Endothelial cell of umbilical vein (primary cell): ENCODE results near the gene WDR93. TPM values are rescaled to one million over a fixed set of nuclear protein-coding genes. Genes with fewer than 3 reads are reported as not detected.

Source experiments
- BruUV-seq: library from RNA; stranded (reverse); fragments of 400-500 nt; replicated peaks from 2 replicates; lab custom pipeline; 2021; lab: Mats Ljungman, UMichigan
- CTCF ChIA-PET: fragments of 300-600, 350-600 bp; sonication (Branson Sonifier 250); formaldehyde crosslinking; loops from one replicate; lab custom pipeline; 2021; ENCODE audit warnings: antibody characterized with exemption, inconsistent platforms; lab: Charles Lee
- POLR2A ChIA-PET: fragments of 300-600, 350-600 bp; sonication (Branson Sonifier 250); formaldehyde crosslinking; loops from one replicate; lab custom pipeline; 2021; ENCODE audit warnings: antibody characterized with exemption, inconsistent platforms; lab: Charles Lee
- DNase-seq: peaks from one replicate; pipeline ENCODE4 v3.0.0-alpha.2; 2011; ENCODE audit warnings: low read depth, low spot score
- FAIRE-seq: peaks from 2 replicates; lab custom pipeline; 2011; peaks lifted over from hg19 to GRCh38; lab: Jason Lieb, UNC
- H2AFZ ChIP-seq: 2 replicates; pipeline ENCODE4 v1.6.0; 2012; ENCODE audit warnings: low read depth, low read length, control low read depth, inconsistent platforms
- H3K27ac ChIP-seq: 2 replicates; pipeline ENCODE4 v1.5.1; 2011; ENCODE audit warnings: low read depth, mild to moderate bottlenecking, control low read depth, low read length, moderate library complexity; ENCODE audit not compliant: insufficient read depth
- H3K27me3 ChIP-seq, 2 experiments: 2 replicates each; pipeline versions ENCODE4 v1.6.0 to v1.6.1; 2011; ENCODE audit warnings: low read length in 2 of 2, mixed read lengths in 1 of 2; ENCODE audit not compliant: control insufficient read depth in 2 of 2, insufficient read depth in 2 of 2
- H3K36me3 ChIP-seq, 2 experiments: 2 replicates in 1 of 2; 3 replicates in 1 of 2; pipeline ENCODE4 v1.5.1; 2011; ENCODE audit warnings: low read length in 2 of 2, mild to moderate bottlenecking in 1 of 2, moderate library complexity in 1 of 2; ENCODE audit not compliant: control insufficient read depth in 2 of 2, insufficient read depth in 2 of 2; ENCODE audit errors: extremely low read depth in 1 of 2
- H3K4me1 ChIP-seq: 3 replicates; pipeline ENCODE4 v1.5.1; 2011; ENCODE audit warnings: mild to moderate bottlenecking, low read length; ENCODE audit not compliant: control insufficient read depth, insufficient read depth; ENCODE audit errors: extremely low read depth
- H3K4me2 ChIP-seq: 2 replicates; pipeline ENCODE4 v1.6.1; 2011; ENCODE audit warnings: low read length, control low read depth, mixed read lengths; ENCODE audit not compliant: insufficient read depth
- H3K4me3 ChIP-seq, 3 experiments: fragments of 200-600 bp in 1 of 3; sonication (generic), shearing (Covaris generic) in 1 of 3; replicated peaks in 1 of 3; 2 replicates each; pipeline ENCODE4 v1.5.1; 2011 to 2016; ENCODE audit warnings: control low read depth in 3 of 3, low read length in 3 of 3, mild to moderate bottlenecking in 2 of 3, inconsistent platforms in 1 of 3, low read depth in 1 of 3, moderate library complexity in 1 of 3; ENCODE audit not compliant: insufficient read depth in 1 of 3
- H3K79me2 ChIP-seq: 2 replicates; pipeline ENCODE4 v1.6.0; 2012; ENCODE audit warnings: low read length, inconsistent platforms; ENCODE audit not compliant: control insufficient read depth, insufficient read depth
- H3K9ac ChIP-seq: replicated peaks from 2 replicates; pipeline ENCODE3; 2011; ENCODE audit warnings: low read length, control low read depth; ENCODE audit not compliant: insufficient read depth; ENCODE audit errors: extremely low read depth
- H3K9me1 ChIP-seq: replicated peaks from 3 replicates; pipeline ENCODE4 v1.6.0; 2011; ENCODE audit warnings: mild to moderate bottlenecking, low read length; ENCODE audit not compliant: control insufficient read depth, insufficient read depth; ENCODE audit errors: extremely low read depth
- H3K9me3 ChIP-seq: replicated peaks from 2 replicates; pipeline ENCODE4 v1.5.1; 2012; ENCODE audit warnings: low read length, inconsistent platforms; ENCODE audit not compliant: control insufficient read depth, insufficient read depth
- H4K20me1 ChIP-seq: replicated peaks from 2 replicates; pipeline ENCODE3; 2011; ENCODE audit warnings: mild to moderate bottlenecking, low read length; ENCODE audit not compliant: control insufficient read depth, insufficient read depth; ENCODE audit errors: extremely low read depth
- EZH2 ChIP-seq: IDR thresholded peaks from 2 replicates; pipeline ENCODE4 v1.6.1; 2012; ENCODE audit warnings: borderline replicate concordance, low read depth, mild to moderate bottlenecking, moderate library complexity, low read length, inconsistent platforms; ENCODE audit not compliant: severe bottlenecking
- FOS ChIP-seq: IDR thresholded peaks from 2 replicates; pipeline ENCODE4 v1.6.1; 2011; ENCODE audit warnings: mild to moderate bottlenecking, low read length, moderate library complexity, borderline replicate concordance; ENCODE audit not compliant: insufficient read depth
- GATA2 ChIP-seq: IDR thresholded peaks from 2 replicates; pipeline ENCODE4 v1.7.0; 2011; ENCODE audit warnings: low read depth, mild to moderate bottlenecking, moderate library complexity, mixed read lengths, low read length; ENCODE audit not compliant: insufficient read length, insufficient read depth
- JUN ChIP-seq: IDR thresholded peaks from 2 replicates; pipeline ENCODE4 v1.6.1; 2011; ENCODE audit warnings: borderline replicate concordance, low read depth; ENCODE audit not compliant: insufficient read length, insufficient read depth
- MYC ChIP-seq: IDR thresholded peaks from one replicate; pipeline ENCODE4 v1.6.1; 2011; ENCODE audit warnings: mild to moderate bottlenecking, low read depth, low read length
- POLR2A ChIP-seq: IDR thresholded peaks from 2 replicates; pipeline ENCODE4 v1.6.1; 2012; ENCODE audit warnings: low read depth, mild to moderate bottlenecking, control low read depth, low read length
- POLR2AphosphoS5 ChIP-seq: IDR thresholded peaks from 2 replicates; pipeline ENCODE4 v1.6.1; 2012; ENCODE audit warnings: low read depth, mild to moderate bottlenecking, control low read depth, low read length, moderate library complexity; ENCODE audit not compliant: insufficient read depth
- dilution Hi-C: fragments of 300-500 bp; cut with MboI; formaldehyde crosslinking; loops from one replicate; pipeline ENCODE4 v1.15.0; 2019; ENCODE audit warnings: low sequenced_read_pairs; ENCODE audit not compliant: extremely low pct_ligation_motif_present
- intact Hi-C: fragments of 100-400 bp; cut with micrococcal nuclease; formaldehyde crosslinking; loops from one replicate; pipeline ENCODE4 v1.10.0; 2022
- polyA plus RNA-seq, 4 experiments: library from polyadenylated mRNA; depleted of rRNA in 3 of 4; stranded (reverse) in 3 of 4; unstranded in 1 of 4; fragments of >200 nt; gene quantifications; 2 replicates each; pipeline versions ENCODE4 v1.2.1 to v1.2.3, GENCODE V29; 2011 to 2012; ENCODE audit warnings: missing spikeins in 1 of 4
- total RNA-seq: library from RNA; stranded (reverse); gene quantifications from 2 replicates; pipeline ENCODE4 v1.2.3, GENCODE V29; 2021
- TF ChIP-seq, protein P1 (sequence below), 2 donors: IDR thresholded peaks; 1 replicate in 1 of 2; 2 replicates in 1 of 2; pipeline ENCODE4 v1.5.1; 2011; ENCODE audit warnings: low read length in 2 of 2, mild to moderate bottlenecking in 2 of 2, moderate library complexity in 2 of 2, control low read depth in 1 of 2, inconsistent platforms in 1 of 2, low read depth in 1 of 2; ENCODE audit not compliant: insufficient read depth in 1 of 2; ENCODE audit errors: extremely low read depth in 1 of 2
- TF ChIP-seq, protein P2 (sequence below): IDR thresholded peaks from 2 replicates; pipeline ENCODE4 v1.6.1; 2011; ENCODE audit not compliant: insufficient read depth, insufficient read length

The WDR93 gene
- total and polyA plus RNA-seq, 2 donors (not counting 3 experiments of a cell fraction or from before 2014, with no cell fraction given) = 0.07 TPM; not detected in 1

DNA sequence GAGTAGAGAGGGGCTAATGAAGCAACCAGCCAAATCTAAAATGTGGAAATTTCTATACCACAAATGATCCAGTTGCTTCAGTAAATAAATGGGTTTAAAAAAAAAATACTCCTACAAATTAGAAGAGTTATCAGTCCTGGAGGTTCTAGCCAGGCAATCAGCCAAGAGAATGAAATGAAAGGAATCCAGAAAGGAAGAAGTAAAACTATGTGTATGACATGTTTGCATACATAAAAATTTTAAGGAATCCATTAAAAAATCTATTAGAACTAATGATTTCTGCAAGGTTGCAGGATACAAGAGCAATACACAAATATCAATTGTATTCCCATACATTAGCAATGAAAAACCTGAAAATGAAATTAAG is 95.1 kb downstream of the WDR93 start:
- Histone ChIP-seq H3K27me3 (no peaks in the 10 kb centered on the region), H3K4me1 (no peaks in the 10 kb centered on the region), H3K79me2 (no peaks in the 10 kb centered on the region), H3K9me3 (no peaks in the 10 kb centered on the region), H3K4me3 (no peak overlapping the region), H2AFZ (no peak overlapping the region), H3K27ac (no peak overlapping the region), H3K36me3 (peaks cover 5 to 15% of the 10 kb centered on the region in 2 experiments), H3K9me1 (no peaks in the 10 kb centered on the region), H3K4me2 (no peak overlapping the region), H3K9ac (no peak overlapping the region), H4K20me1 (no peaks in the 10 kb centered on the region)
- no peak for TF ChIP-seq EZH2
- no peak for TF ChIP-seq MYC
- TF ChIP-seq GATA2 = no peak
- no peak for TF ChIP-seq JUN
- ChIA-PET CTCF (interaction anchor here (5.3 kb wide), 1 partner anchor 25 kb away, joined by 38 read pairs; no protein-coding TSS in a partner anchor), POLR2A (no interaction called here)
- dilution Hi-C loops = no loop called here
- intact Hi-C loops = loop anchor here (1.0 kb wide), 1 partner anchor 17 kb away; no protein-coding TSS in a partner anchor
- DNase-seq (peak; percentile 36), FAIRE-seq (no peak)
- BruUV-seq = no TSS peak

DNA sequence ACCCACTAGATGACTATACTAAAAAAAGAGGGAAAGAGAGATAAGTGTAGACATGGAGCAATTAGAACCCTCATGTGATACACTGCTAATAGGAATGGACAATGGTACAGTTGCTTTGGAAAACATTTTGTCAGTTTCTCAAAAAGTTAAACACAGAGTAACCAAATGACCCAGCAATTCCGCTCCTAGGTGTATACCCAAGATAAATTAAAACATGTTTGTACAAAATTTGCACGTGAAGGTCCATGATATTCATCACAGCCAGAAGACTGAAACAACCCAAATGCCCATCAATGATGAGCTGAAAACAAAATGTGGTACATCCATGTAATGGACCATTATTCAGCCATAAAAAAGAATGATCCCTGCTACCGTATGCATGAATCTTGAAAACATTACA is 97.3 kb downstream of the WDR93 start:
- Histone ChIP-seq H3K27me3 (no peaks in the 10 kb centered on the region), H3K9me3 (no peaks in the 10 kb centered on the region), H3K4me1 (no peaks in the 10 kb centered on the region), H3K9ac (no peak overlapping the region), H4K20me1 (no peaks in the 10 kb centered on the region), H3K4me3 (no peak overlapping the region), H3K9me1 (no peaks in the 10 kb centered on the region), H3K27ac (no peak overlapping the region), H2AFZ (no peak overlapping the region), H3K36me3 (peaks cover 7 to 30% of the 10 kb centered on the region in 2 experiments), H3K79me2 (no peaks in the 10 kb centered on the region), H3K4me2 (no peak overlapping the region)
- POLR2A ChIA-PET = no interaction called here
- no peak for FAIRE-seq
- dilution Hi-C loops (no loop called here), intact Hi-C loops (no loop called here)
- DNase-seq = no peak
- TF ChIP-seq POLR2A (no peak), MYC (no peak), EZH2 (no peak), POLR2AphosphoS5 (no peak), GATA2 (no peak), FOS (no peak), JUN (no peak)
- TF ChIP-seq, protein P1, sequence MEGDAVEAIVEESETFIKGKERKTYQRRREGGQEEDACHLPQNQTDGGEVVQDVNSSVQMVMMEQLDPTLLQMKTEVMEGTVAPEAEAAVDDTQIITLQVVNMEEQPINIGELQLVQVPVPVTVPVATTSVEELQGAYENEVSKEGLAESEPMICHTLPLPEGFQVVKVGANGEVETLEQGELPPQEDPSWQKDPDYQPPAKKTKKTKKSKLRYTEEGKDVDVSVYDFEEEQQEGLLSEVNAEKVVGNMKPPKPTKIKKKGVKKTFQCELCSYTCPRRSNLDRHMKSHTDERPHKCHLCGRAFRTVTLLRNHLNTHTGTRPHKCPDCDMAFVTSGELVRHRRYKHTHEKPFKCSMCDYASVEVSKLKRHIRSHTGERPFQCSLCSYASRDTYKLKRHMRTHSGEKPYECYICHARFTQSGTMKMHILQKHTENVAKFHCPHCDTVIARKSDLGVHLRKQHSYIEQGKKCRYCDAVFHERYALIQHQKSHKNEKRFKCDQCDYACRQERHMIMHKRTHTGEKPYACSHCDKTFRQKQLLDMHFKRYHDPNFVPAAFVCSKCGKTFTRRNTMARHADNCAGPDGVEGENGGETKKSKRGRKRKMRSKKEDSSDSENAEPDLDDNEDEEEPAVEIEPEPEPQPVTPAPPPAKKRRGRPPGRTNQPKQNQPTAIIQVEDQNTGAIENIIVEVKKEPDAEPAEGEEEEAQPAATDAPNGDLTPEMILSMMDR (IDR thresholded peaks at IDR 0.05; ENCODE audit: extremely low read depth in 1 of 2, insufficient read depth in 1 of 2, low read depth in 1 of 2, low read length in 2 of 2) = no peak
- TF ChIP-seq, protein P2, sequence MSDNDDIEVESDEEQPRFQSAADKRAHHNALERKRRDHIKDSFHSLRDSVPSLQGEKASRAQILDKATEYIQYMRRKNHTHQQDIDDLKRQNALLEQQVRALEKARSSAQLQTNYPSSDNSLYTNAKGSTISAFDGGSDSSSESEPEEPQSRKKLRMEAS = no peak
- CTCF ChIA-PET = interaction anchor here (1.5 to 2.7 kb wide), 2 partner anchors 27 to 87 kb away, joined by 8 read pairs; no protein-coding TSS in a partner anchor
- BruUV-seq = no TSS peak
